Activated CD4-positive, alpha-beta T cell treated with anti-CD3 and anti-CD28 coated beads for 48 hours (primary cell): ENCODE results near the gene CNN1.
"Not testable (repeated sequence)": the region's sequence is repeated elsewhere in the genome, so short reads cannot be mapped to it uniquely, and the experiment has no call there.

Experiments
- DNase-seq: peaks from one replicate; pipeline ENCODE4 v3.0.0-alpha.2; 2020

The CNN1 gene

DNA sequence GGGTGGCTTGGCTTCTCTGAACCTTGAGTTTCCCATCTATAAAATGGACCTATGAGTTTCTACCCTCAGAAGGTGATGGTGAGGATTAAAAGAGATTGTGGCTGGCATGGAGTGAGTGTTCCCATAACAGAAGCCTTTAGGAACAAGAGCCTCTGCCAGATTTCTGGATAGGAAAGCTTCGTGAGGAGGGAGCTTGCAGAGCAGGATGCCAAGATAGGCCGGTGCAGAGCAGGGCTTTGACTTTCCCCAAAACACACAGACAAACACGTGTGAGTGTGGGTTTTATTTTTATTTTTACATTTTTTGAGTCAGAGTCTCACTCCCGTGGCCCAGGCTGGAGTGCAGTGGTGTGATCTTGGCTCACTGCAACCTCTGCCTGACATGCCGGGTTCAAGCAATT lies 3.7 kb upstream of the CNN1 start:
- DNase-seq = no peak

DNA sequence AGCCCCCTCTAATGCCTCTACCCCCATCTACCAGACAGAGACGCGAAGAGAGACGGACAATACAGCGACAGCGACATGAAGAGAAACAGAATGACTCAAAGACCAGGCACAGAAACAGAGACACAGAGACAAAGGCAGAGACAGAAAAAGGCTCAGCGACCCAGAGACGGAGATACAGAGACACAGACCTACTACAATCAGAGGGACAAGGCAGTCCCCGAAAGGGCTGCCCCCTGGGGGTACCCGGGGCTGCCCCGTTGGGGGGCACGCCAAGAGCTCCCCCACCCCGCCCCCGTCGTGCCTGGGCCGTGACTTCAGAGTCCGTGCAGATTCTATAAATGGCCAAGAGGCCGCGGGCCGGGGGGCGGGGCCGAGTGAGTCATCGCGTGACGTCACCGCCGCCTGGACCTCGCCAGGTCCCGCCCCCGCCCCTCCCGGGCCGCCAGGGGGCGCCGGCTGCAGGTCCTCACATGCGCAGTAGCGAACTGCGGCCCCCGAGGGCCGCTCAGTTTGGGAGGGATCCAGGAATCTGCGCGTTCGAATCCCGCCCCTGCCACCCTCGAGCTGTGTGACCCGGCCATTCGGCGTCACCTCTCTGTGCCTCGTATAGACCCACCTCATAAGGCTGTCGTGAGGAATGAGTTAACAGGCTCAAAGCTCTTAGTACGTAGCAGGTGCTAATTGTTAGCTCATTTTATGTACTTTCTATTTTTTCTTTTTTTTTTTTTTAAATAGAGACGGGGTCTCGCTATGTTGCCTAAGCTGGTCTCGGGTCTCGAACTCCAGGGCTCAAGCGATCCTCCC lies 2.7 kb upstream of the CNN1 start:
- DNase-seq = peak; percentile 92

DNA sequence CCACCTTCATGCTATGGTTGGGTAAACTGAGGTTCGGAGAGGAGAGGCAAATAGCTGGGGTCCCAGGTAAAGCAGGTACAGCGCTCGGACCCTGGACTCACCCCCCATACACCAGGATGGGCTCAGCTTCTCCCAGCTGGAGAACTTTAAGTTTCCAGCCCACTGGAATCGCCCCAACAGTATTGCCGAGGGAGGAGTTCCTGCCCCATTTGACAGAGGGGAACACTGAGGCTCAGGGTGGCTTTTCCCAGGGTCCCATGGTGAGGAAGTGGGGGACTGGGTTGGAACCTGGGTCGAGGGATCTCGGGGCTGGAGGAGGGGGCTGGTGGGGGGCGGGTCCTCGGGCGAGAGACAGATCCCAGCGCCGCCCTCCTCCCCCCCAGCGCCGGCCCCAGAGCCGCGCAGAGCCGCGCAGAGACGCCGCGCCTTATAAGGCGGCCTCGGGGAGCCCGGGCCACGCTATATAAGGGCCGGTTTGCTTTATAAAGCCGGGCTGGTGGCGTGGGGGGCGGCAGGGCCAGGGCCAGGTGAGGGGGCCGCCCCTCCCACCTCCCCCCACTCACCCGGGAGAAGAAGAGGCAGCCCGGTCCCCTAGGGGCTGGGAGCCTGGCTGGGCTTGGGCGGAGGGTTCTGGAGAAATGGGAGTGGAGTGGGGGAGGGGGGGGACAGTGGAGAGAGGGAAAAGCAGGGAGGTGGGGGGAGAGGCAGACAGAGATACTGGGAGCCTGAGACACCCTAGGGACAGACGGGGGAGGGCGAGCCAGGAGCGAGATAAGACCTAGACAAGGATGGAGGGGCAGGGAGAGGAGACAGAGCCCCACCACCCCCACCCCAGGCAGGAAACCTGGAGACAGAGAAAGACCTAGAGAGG lies 1.1 kb downstream of the CNN1 start:
- no peak for DNase-seq

DNA sequence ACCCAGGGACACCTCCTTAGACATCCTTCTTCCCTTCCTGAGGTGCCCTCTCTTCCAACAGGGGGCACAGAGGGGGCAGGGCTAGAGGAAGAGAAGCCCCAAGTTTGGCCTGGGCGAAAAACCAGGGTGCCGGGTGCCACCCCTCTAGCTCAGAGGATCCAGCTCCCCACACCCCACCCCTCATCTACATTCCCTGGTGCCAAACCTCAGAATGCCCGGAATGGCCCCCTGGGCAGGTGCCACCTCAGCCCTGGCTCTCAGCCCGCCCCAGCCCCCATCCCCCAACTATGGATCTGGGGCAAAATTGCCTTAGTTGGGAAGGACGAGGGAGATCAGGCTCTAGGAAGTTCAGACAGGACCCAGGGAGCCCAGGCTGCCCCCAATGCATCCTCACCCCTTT lies 2.0 kb downstream of the CNN1 start:
- no peak for DNase-seq

DNA sequence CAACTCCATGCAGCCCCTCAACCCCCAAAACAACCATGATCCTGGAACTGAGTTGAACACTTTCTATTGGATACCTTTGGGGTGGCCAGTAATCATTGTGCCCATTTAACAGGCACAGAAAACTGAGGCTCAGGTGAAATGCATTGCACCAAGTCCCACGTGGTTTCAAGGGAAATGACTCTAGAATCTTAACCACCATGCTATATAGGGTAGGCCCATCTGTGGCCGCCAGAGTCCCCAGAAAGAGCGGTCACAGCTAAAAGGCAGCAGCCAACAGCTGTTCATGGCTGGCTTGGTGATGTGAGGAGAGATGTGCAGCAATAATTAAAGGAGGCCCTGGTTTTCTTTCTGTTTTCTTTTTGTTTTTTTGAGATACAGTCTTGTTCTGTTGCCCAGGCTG lies 2.6 kb downstream of the CNN1 start:
- DNase-seq = no peak

DNA sequence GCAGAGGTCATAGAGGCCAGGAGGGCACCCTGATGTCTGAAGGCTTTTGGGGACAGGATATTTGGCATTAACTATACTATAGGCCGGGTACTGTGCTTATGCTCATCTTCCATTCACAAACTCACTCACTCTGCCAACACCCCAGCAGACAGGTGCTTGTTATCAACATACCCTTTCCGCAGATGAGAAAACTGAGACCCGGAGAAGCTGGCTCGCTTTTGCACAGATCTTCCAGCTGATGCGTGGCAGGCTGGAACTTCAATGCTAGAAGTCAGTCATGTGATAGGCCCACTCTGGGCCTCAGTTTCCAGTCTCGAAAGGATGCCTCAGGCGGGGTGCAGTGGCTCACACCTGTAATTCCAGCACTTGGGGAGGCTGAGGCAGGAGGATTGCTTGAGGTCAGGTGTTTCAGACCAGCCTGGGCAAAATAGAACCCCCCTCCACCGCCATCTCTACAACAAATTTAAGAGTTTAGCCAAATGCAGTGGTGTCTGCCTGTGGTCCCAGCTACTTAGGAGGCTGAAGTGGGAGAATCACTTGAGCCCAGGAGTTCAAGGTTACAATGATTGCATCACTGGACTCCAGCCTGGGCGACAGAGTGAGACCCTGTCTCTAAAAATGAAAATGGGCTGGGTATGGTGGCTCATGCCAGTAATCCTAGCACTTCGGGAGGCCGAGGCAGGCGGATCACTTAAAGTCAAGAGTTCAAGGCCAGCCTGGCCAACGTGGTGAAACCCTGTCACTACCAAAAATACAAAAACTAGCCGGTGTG lies 9.5 kb downstream of the CNN1 start:
- no peak for DNase-seq

DNA sequence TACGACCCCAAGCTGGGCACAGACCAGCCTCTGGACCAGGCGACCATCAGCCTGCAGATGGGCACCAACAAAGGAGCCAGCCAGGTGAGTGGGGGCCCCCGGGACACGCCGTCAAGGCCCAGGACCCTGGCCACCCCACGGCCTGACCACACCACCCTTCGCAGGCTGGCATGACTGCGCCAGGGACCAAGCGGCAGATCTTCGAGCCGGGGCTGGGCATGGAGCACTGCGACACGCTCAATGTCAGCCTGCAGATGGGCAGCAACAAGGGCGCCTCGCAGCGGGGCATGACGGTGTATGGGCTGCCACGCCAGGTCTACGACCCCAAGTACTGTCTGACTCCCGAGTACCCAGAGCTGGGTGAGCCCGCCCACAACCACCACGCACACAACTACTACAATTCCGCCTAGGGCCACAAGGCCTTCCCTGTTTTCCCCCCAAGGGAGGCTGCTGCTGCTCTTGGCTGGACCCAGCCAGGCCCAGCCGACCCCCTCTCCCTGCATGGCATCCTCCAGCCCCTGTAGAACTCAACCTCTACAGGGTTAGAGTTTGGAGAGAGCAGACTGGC lies 10.8 kb downstream of the CNN1 start:
- no peak for DNase-seq

DNA sequence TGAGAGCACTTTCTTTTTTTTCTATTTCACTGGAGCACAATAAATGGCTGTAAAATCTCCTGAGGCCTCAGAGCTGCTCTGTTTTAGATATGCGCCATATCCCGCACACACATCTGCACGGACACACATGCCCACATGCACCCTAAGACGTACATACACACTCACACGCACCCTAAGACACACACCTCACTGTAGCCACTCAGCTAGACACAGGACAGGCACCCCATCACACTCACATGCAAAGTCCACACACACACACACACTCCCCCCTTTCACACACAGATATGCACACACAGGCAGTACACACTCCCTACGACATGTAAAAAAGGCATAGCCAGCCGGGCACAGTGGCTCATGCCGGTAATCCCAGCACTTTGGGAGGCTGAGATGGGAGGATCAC lies 11.6 kb downstream of the CNN1 start:
- DNase-seq = no peak

DNA sequence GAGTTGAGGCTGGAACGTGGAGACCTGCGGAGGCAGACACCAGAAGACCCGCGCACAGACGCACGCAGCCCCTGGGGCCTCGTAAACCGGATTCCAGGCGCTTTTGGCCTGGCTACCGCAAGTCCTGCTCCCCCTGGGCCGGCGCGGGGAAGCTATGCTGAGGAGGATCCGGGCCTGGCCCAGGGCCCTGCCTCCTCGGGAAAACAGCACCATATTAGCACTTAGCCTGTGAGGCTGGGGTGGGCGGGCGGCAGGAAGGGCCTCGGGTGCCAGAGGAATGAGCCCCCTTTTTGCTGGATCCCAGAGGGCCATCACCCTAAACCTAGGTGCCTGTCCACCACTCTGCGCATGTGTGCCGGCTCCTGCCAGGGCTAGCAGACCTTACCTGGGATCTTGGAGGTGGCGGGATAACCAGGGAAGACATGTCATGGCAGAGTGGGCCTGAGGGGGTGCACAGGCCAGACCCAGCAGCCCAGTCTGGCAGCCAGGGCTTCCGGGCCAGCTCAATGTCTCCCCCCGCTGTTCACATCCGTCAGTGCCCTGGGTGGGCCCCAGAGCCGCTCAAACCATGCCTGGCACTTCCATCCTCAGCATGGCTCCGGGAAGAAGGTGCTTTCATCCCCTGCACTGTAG lies 13.1 kb downstream of the CNN1 start:
- DNase-seq = peak; percentile 31

DNA sequence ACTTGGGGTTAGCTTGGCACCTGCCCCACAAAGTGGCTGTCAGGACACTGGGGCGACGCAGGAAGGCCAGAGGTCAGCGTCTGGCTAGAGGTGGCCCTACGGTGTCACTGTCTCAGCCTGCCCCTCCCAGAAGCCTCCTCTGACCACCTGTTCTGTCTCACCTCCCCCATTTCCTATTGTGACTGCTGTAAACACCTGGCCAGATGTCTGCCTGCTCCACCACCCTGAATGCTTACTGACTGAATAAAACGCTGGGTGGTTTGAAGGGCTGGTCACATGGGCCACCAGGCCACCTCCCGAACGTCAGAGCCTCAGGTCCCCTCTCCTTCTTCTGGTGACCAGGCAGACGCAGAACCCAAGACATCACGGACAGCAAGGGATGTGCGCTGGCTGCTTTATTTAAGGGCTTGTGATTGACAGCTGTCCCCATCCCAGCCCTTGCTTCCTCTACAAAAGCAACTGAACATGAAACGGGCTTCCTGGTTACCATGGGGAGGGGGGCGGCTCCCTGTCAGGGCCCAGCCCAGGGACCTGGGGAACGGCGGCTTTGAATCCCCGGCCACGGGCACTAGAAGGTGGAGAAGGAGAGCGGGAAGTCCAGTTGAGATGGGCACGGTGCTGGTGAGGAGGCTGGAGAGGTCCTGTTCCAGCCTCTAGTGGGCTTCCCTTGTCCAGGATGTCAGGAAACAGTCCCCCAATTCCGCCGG lies 14.2 kb downstream of the CNN1 start:
- no peak for DNase-seq

DNA sequence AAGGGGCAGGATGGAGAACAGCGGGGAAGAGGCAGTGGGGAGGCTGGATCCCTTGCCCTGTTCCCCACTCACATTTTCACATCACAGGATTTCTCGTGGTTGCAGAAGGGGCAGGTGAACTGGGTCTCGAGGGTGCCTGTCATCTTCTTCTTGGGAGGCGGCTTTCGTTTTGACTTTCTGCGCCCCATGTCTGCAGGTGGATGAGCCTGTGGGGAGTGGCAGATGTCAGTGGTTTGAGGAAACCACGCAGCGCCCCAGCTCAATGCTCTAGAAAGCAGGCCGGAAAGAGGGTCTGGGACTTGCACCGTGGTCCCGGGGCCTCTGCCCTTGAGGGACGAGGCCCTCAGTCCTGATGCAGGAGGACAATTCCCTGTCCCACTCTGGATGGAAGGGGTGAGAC lies 15.5 kb downstream of the CNN1 start:
- DNase-seq = no peak

DNA sequence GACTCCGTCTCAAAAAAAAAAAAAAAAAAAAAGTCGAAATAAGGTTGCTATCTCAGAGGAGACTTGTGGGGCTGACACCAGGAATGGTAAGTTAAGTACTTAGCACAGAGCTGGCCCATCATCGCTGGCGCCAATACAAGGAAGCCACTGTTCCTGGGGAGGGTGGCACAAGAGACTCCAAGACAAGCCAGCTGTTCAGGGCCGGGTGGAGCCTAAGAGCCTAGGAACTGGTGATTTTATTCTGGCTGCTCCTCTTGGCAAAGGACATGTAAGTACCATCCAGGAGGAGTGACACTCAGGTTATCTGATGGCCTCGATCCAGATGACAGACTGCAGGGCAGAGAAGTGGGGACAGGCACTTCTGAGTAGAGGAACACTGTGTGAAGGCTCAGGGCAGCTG lies 16.6 kb downstream of the CNN1 start:
- DNase-seq = no peak

DNA sequence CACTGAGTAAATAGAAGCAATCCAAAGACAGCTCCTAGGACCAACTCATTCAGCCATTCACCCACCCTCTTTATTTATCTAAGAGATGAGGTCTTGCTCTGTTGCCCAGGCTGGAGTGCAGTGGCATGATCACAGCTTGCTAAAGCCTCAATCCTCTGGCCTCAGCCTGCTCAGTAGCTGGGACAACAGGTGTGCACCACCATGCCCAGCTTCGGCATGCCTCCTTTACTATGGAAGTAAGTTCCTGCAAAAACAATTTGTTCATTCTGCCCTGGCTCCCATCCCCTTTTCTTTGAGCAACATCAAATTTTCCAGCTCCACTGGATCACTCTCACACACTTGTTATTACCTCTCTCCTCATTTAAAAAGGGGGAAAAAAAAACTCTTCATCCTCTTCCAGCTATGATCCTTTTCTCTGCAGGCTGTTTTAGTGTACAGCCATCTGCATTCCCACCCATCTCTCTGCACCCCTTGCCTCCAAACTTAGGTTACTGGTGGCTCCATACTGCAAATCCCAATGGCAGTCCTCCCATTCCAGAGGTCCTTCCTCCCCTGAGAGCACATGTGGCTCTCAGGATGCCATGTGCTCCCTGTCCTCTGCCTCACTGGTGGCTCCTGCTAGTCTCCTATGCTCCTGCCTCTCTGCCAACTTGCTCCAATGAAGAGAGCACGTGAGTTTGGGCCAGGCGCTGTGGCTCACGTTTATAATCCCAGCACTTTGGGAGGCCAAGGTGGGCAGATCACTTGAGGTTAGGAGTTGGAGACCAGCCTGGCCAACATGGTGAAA lies 18.2 kb downstream of the CNN1 start:
- DNase-seq = no peak

DNA sequence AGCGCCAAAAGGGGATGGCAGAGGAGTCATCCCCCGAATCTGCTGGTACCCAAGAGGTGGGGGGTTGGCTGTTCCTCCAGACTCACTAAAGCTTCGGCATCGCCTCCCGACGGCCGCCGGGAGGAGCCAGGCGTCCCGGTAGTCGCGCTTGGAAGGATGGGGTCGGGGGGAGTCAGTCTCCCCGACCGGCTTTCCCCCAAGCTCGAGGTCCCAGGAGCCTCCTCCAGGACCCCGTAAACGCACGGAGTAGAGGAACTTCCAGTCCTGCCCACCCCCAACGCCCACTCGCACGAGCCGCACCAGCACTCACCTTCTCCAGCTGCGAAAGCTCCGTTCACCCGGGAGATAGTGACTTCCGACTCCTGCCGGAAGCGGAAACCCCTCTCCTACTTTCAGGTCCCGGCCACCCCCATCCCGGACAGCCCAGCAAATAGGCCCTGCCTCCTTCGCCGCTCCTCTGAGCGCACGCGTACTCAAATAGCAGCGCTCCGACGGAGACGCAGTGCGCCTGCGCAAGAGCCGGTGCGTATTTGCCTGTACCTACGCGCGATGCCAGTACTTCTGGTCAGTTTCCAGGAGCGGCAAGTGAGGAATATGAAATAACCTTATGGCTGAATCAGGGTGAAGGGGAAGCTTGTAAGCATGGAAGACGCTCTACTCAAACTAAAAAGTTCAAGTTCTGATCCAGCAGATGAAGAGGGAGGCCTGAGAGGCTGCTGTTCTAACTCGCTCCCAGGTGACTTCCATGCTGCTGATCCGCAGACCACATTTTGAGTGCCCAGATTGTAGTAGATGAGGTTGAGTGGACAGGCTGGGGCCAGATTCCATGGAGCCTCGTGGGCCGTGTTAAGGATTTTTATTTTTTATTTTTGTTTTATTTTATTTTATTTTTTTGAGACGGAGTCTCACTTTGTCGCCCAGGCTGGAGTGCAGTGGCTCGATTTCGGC lies 20.5 kb downstream of the CNN1 start, which contains the start of gene ELOF1:
ELOF1 (minus strand) TSS at position 350 of the 948 bp plus-strand sequence. CDS start 4,883 bp downstream, outside the sequence.
- DNase-seq = peak; percentile 98

DNA sequence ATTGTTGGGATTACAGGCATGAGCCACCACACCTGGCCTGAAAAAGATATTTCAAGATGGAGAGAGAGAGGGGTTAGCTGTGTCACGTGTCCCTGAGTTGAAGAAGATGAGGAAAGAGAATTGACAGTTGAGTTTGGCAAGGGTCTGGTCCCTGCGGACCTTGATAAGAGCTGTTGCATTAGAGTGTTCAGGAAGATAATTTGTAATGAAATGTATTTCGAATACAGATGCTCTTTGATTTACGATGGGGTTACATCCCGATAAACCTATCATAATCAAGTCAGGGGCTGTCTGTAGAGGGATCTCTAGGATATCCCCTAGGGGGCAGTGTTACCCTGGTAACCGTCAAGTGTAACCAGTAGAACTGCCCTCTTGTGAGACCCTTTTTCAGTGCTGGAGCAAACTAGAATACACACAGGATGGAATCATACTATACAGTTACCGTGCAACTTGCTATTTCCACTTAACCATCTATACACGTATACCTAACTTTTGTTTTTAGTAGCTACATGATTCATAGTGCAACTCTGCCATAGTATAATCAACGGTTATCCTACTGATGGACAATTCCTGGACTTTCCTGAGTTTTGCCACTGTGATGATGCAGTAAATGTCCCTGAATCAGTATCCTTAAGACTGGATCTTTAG lies 21.9 kb downstream of the CNN1 start:
- DNase-seq = peak; percentile 74

DNA sequence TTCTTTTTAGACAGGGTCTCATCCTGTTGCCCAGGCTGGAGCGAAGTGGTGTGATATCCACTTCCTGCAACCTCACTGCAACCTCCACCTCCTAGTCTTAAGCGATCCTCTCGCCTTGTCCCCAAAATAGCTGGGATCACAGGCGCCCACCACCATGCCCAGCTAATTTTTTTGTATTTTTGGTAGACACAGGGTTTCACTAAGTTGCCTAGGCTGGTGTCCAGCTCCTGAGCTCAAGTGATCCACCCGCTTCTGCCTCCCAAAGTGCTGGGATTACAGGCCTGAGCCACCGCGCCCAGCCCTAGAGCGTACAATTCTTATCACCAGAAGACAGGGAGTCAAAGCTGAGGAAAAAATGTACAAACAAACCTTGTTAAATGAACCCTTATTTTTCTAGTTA lies 24.9 kb downstream of the CNN1 start:
- DNase-seq = no peak

DNA sequence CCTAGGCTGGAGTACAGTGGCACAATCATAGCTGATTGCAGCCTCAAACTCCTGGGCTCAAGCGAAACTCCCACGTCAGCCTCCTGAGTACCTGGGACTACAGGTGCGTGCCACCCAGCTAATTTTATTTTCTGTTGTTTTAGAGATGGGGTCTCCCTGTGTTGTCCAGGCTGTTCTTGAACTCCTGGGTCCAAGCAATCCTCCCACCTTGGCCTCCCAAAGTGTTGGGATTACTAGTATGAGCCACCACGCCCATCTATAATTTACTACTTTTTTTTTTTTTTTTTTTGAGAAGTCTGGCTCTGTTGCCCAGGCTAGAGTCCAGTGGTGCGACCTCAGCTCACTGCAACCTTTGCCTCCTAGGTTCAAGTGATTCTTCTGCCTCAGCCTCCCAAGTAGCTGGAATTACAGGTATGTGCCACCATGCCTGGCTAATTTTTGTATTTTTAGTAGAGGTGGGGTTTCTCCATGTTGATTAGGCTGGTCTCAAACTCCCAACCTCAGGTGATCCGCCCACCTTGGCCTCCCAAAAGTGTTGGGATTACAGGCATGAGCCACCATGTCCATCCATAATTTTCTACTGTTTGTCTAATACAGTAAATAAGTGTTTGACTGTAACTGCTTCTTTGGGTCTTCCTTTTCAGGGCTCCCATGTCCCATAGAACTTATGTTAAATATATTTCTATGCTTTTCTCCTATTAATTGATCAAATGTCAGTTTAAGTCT lies 25.6 kb downstream of the CNN1 start:
- not testable (repeated sequence) for DNase-seq

DNA sequence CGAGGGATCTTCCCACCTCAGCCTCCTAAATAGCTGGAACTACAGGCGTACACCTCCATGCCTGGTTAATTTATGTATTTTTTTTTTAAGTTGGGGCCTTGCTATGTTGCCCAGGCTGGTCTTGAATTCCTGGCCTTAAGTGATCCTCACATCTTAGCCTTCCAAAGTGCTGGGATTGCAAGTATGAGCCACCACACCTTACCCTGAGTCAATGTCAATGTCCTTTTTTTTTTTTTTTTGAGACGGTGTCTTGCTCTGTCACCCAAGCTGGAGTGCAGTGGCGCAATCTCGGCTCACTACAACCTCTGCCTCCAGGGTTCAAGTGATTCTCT lies 27.0 kb downstream of the CNN1 start:
- not testable (repeated sequence) for DNase-seq

DNA sequence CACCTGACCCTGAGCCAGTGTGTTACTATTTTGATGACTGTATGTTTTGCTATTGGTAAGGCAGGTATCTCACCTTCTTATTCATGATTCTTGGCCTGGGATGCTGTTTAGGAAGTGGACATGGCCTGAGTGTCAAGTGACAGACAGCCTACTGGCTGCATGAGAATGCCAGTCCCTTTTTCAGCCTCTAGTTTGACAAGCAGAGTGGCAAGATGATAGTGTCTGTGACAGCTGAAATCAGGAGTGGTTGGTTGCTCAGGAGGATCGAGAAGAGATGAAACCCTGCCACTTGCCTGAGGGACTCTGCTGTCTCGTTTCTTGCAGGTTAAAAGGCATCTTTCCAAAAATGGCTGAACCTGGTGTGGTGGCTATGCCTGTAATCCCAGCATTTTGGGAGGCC lies 27.5 kb downstream of the CNN1 start:
- no peak for DNase-seq
